ENCODE measurements around the gene SPINK6. TPM values are rescaled to one million over a fixed set of nuclear protein-coding genes. Genes with fewer than 3 reads are reported as not detected.

The SPINK6 gene, protein sequence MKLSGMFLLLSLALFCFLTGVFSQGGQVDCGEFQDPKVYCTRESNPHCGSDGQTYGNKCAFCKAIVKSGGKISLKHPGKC
- total RNA-seq (2014; rRNA removed; shearing (Covaris generic)): not detected in 2 replicates
- not detected in 2 replicates for total RNA-seq (2022)
- not detected for Bru-seq, nascent RNA
- BruChase-seq, experiment 1, labeled RNA remaining after a 6-hour chase: not detected
- not detected for BruChase-seq, experiment 2, labeled RNA remaining after a 2-hour chase
- long read RNA-seq: 0 reads

DNA sequence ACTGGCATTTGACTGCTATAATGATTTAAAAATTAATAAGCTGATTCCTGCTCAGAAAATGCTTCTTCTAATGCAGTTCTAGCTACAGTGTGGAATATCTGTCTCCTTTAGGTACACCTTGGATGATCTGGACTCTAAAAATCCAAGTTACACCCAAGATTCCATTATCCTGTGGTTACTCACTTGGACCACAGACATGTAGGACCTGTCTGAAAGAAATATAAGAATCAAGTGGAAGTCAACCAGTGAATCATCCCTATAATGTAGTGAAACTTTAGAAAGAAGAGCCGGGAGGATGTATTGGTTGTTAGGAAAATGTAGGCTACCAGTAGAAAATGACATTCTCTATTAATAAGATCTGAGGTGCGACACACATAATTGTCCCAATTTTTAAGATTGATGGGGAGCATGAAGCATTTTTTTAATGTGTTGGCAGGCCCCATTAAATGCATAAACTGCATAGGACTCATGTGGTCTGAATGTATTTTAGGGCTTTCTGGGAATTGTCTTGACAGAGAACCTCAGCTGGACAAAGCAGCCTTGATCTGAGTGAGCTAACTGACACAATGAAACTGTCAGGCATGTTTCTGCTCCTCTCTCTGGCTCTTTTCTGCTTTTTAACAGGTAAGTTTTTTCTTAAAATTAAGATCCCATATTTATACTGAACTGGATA lies at the start of gene SPINK6:
SPINK6 (plus strand) TSS at position 512 of the 673 bp plus-strand sequence; CDS start at position 567, 55 bp downstream.
- Histone ChIP-seq H4K20me1 (ENCODE audit: insufficient read depth, low read length) (no peaks in the 10 kb centered on the region), H3K27ac (ENCODE audit: low read depth, low read length, poor library complexity, severe bottlenecking) (no peak within 1 kb of the TSS), H3K9me3 (ENCODE audit: low read length) (no peaks in the 10 kb centered on the region), H3K4me2 (ENCODE audit: low read length) (no peak within 1 kb of the TSS), H3K4me3 (ENCODE audit: low read depth, low read length, poor library complexity, severe bottlenecking) (no peak within 1 kb of the TSS), H2AFZ (ENCODE audit: low read length) (no peak within 1 kb of the TSS), H3K36me3 (ENCODE audit: insufficient read depth, low read length) (no peaks in the 10 kb centered on the region), H3K4me1 (ENCODE audit: insufficient read depth, low read length, poor library complexity, severe bottlenecking) (no peaks in the 10 kb centered on the region), H3K9me2 (ENCODE audit: insufficient read depth, low read length) (no peaks in the 10 kb centered on the region), H3K79me2 (ENCODE audit: insufficient read depth, low read depth, low read length) (no peaks in the 10 kb centered on the region)
- DNase-seq (ENCODE audit: low spot score): no peak
- CTCF ChIA-PET (ENCODE audit: unreplicated experiment): no interaction called here
- POLR2A ChIA-PET: interaction anchor here (0.6 to 0.7 kb wide), 2 partner anchors 8 to 291 kb away, joined by 3 read pairs; no protein-coding TSS in a partner anchor
- intact Hi-C loops (cut with micrococcal nuclease; ENCODE audit: unreplicated experiment): no loop called here
- TF ChIP-seq, protein P1, sequence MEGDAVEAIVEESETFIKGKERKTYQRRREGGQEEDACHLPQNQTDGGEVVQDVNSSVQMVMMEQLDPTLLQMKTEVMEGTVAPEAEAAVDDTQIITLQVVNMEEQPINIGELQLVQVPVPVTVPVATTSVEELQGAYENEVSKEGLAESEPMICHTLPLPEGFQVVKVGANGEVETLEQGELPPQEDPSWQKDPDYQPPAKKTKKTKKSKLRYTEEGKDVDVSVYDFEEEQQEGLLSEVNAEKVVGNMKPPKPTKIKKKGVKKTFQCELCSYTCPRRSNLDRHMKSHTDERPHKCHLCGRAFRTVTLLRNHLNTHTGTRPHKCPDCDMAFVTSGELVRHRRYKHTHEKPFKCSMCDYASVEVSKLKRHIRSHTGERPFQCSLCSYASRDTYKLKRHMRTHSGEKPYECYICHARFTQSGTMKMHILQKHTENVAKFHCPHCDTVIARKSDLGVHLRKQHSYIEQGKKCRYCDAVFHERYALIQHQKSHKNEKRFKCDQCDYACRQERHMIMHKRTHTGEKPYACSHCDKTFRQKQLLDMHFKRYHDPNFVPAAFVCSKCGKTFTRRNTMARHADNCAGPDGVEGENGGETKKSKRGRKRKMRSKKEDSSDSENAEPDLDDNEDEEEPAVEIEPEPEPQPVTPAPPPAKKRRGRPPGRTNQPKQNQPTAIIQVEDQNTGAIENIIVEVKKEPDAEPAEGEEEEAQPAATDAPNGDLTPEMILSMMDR (conservative IDR thresholded peaks at IDR 0.05; ENCODE audit: low read length): no peak
- no peak for TF ChIP-seq EZH2phosphoT487 (IDR thresholded peaks at IDR 0.05; ENCODE audit: borderline replicate concordance, low read depth, low read length)
- no TSS peak for BruUV-seq (replicated peaks)

DNA sequence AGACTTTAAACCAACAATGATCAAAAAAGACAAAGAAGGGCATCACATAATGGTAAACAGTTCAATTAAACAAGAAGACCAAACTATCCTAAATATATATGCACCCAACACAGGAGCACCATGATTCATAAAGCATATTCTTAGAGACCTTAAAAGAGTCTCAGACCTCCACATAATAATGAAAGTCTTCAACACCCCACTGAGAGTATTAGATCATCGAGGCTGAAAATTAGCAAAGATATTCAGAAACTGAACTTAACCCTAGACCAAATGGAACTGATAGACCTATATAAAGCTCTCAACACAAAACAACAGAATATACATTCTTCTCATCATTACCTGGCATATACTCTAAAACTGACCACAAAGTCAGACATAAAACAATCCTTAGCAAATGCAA lies 46.2 kb upstream of the SPINK6 start:
- H3K4me1 ChIP-seq (ENCODE audit: insufficient read depth, low read length, poor library complexity, severe bottlenecking): no peaks in the 10 kb centered on the region
- no peak for TF ChIP-seq EZH2phosphoT487 (IDR thresholded peaks at IDR 0.05; ENCODE audit: borderline replicate concordance, low read depth, low read length)
- TF ChIP-seq, protein P1 (conservative IDR thresholded peaks at IDR 0.05; ENCODE audit: low read length): no peak
- intact Hi-C loops (cut with micrococcal nuclease; ENCODE audit: unreplicated experiment): no loop called here
- CTCF ChIA-PET (ENCODE audit: unreplicated experiment): no interaction called here
- POLR2A ChIA-PET: interaction anchor here (1.8 kb wide), 1 partner anchor 11 kb away, joined by 6 read pairs; no protein-coding TSS in a partner anchor
- H4K20me1 ChIP-seq (ENCODE audit: insufficient read depth, low read length): no peaks in the 10 kb centered on the region
- H3K79me2 ChIP-seq (ENCODE audit: insufficient read depth, low read depth, low read length): no peaks in the 10 kb centered on the region
- H3K9me2 ChIP-seq (ENCODE audit: insufficient read depth, low read length): no peaks in the 10 kb centered on the region
- H3K36me3 ChIP-seq (ENCODE audit: insufficient read depth, low read length): no peaks in the 10 kb centered on the region
- H3K27ac ChIP-seq (ENCODE audit: low read depth, low read length, poor library complexity, severe bottlenecking): no peak overlapping the region
- BruUV-seq (replicated peaks): no TSS peak
- H3K4me2 ChIP-seq (ENCODE audit: low read length): no peak overlapping the region
- no peak overlapping the region for H2AFZ ChIP-seq (ENCODE audit: low read length)
- H3K9me3 ChIP-seq (ENCODE audit: low read length): no peaks in the 10 kb centered on the region
- no peak overlapping the region for H3K4me3 ChIP-seq (ENCODE audit: low read depth, low read length, poor library complexity, severe bottlenecking)
- no peak for DNase-seq (ENCODE audit: low spot score)

DNA sequence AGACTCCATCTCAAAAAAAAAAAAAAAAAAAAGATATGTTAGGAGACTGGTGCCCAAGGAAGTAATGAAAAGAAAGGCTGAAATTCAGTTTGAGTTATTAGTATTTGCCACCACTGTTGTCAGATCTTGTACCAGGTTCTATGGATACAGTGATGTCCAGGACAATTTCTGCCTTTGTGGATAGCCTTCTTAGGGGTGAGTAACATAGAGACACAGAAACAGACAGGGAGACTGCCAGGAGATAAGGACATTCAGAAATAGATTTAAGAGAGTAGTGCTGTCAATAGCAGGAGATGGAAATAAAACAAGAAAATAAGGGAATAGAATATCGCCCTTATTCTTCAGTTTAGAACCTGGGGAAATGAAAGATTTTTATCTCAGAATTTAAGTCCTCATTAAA lies 40.8 kb upstream of the SPINK6 start:
- H3K4me1 ChIP-seq (ENCODE audit: insufficient read depth, low read length, poor library complexity, severe bottlenecking): no peaks in the 10 kb centered on the region
- H3K36me3 ChIP-seq (ENCODE audit: insufficient read depth, low read length): no peaks in the 10 kb centered on the region
- H3K79me2 ChIP-seq (ENCODE audit: insufficient read depth, low read depth, low read length): no peaks in the 10 kb centered on the region
- H2AFZ ChIP-seq (ENCODE audit: low read length): no peak overlapping the region
- no TSS peak for BruUV-seq (replicated peaks)
- DNase-seq (ENCODE audit: low spot score): no peak
- ChIA-PET CTCF (ENCODE audit: unreplicated experiment) (no interaction called here), POLR2A (no interaction called here)
- no peaks in the 10 kb centered on the region for H3K9me3 ChIP-seq (ENCODE audit: low read length)
- no peak overlapping the region for H3K4me2 ChIP-seq (ENCODE audit: low read length)
- no peak overlapping the region for H3K27ac ChIP-seq (ENCODE audit: low read depth, low read length, poor library complexity, severe bottlenecking)
- H3K4me3 ChIP-seq (ENCODE audit: low read depth, low read length, poor library complexity, severe bottlenecking): no peak overlapping the region
- no peaks in the 10 kb centered on the region for H4K20me1 ChIP-seq (ENCODE audit: insufficient read depth, low read length)
- intact Hi-C loops (cut with micrococcal nuclease; ENCODE audit: unreplicated experiment): no loop called here
- H3K9me2 ChIP-seq (ENCODE audit: insufficient read depth, low read length): no peaks in the 10 kb centered on the region
- TF ChIP-seq, protein P1 (conservative IDR thresholded peaks at IDR 0.05; ENCODE audit: low read length): no peak
- TF ChIP-seq EZH2phosphoT487 (IDR thresholded peaks at IDR 0.05; ENCODE audit: borderline replicate concordance, low read depth, low read length): no peak
